Coronary artery (tissue), 2 donors: ENCODE results near the gene ACSM2A.
"Not testable (repeated sequence)": the region's sequence is repeated elsewhere in the genome, so short reads cannot be mapped to it uniquely, and the experiment has no call there.

Experiments
- DNase-seq: peaks from one replicate; pipeline ENCODE4 v3.0.0-alpha.2; 2017; ENCODE audit warnings: low spot score
- H3K27ac ChIP-seq, 2 donors: fragments of 200-600 bp; sonication (generic); one replicate each; pipeline ENCODE4 v1.5.1; 2016 to 2019
- H3K4me3 ChIP-seq: fragments of 200-600 bp; sonication (generic); 2 replicates; pipeline ENCODE4 v1.5.1; 2016; ENCODE audit warnings: mild to moderate bottlenecking, moderate library complexity
- CTCF ChIP-seq: fragments of 200-600 bp; sonication (generic); IDR thresholded peaks from one replicate; pipeline ENCODE4 v1.5.1; 2019; ENCODE audit warnings: antibody characterized with exemption

Gene ACSM2A

GRCh38 chr16:20515688-20516090 is 64.4 kb downstream of the ACSM2A start:
- no peak for TF ChIP-seq CTCF
- no peak for DNase-seq
- H3K27ac ChIP-seq: no peak overlapping the region
- H3K4me3 ChIP-seq: no peak overlapping the region

GRCh38 chr16:20517149-20517548 is 65.8 kb downstream of the ACSM2A start:
- no peak for DNase-seq
- H3K4me3 ChIP-seq: no peak overlapping the region
- H3K27ac ChIP-seq: no peak overlapping the region
- TF ChIP-seq CTCF: no peak

GRCh38 chr16:20519231-20519630 is 67.9 kb downstream of the ACSM2A start:
- H3K27ac ChIP-seq: no peak overlapping the region
- no peak for TF ChIP-seq CTCF
- no peak overlapping the region for H3K4me3 ChIP-seq
- no peak for DNase-seq

- DNase-seq: no peak
- TF ChIP-seq CTCF: no peak
- H3K27ac ChIP-seq: no peak overlapping the region
- H3K4me3 ChIP-seq: no peak overlapping the region
Measured at GRCh38 chr16:20520103-20520502, 68.8 kb downstream of the ACSM2A start.

GRCh38 chr16:20531795-20532194 is 80.5 kb downstream of the ACSM2A start:
- H3K27ac ChIP-seq, DNase-seq, H3K4me3 ChIP-seq: not testable (repeated sequence)

GRCh38 chr16:20532284-20532792 is 81.0 kb downstream of the ACSM2A start:
- H3K27ac ChIP-seq, DNase-seq: not testable (repeated sequence)

GRCh38 chr16:20536669-20537068 is 85.3 kb downstream of the ACSM2A start:
- DNase-seq, H3K4me3 ChIP-seq, H3K27ac ChIP-seq: not testable (repeated sequence)

More at GRCh38 chr16:20532284-20532792, 81.0 kb downstream of the ACSM2A start:
- H3K4me3 ChIP-seq: not testable (repeated sequence)
